Panc1 (cell line): ENCODE data around the gene TLE5.

Experiments
- CTCF ChIP-seq: fragments of 450-650 bp; IDR thresholded peaks from 2 replicates; pipeline ENCODE4 v1.5.1; 2017; ENCODE audit warnings: mild to moderate bottlenecking
- POLR2AphosphoS5 ChIP-seq: IDR thresholded peaks from 2 replicates; pipeline ENCODE4 v1.6.1; 2012; ENCODE audit warnings: mild to moderate bottlenecking, low read depth, low read length, moderate library complexity
- REST ChIP-seq, 2 experiments: IDR thresholded peaks; 2 replicates each; pipeline ENCODE4 v1.6.1; 2011 to 2012; ENCODE audit warnings: low read depth in 2 of 2, control low read depth in 1 of 2, low read length in 1 of 2, mild to moderate bottlenecking in 1 of 2, moderate library complexity in 1 of 2; ENCODE audit not compliant: insufficient read depth in 1 of 2
- SIN3A ChIP-seq: IDR thresholded peaks from 2 replicates; pipeline ENCODE4 v1.6.1; 2012; ENCODE audit warnings: low read depth, mild to moderate bottlenecking, low read length, moderate library complexity, borderline replicate concordance; ENCODE audit not compliant: insufficient read depth
- TCF7L2 ChIP-seq: IDR thresholded peaks from 2 replicates; pipeline ENCODE4 v1.6.1; 2011; ENCODE audit warnings: mild to moderate bottlenecking, low read depth, low read length, inconsistent platforms

- TF ChIP-seq CTCF (no peak), POLR2AphosphoS5 (no peak), REST (IDR thresholded peaks at IDR 0.05; ENCODE audit: insufficient read depth in 1 of 2, low read depth in 2 of 2, low read length in 1 of 2) (no peak), SIN3A (no peak), TCF7L2 (no peak)
Observed at GRCh38 chr19:3079578-3079977, 17.3 kb upstream of the TLE5 start.
